Measurements from ENCODE around the gene TNKS1BP1.

Gene TNKS1BP1

GRCh38 chr11:57370251-57370650 lies 45.5 kb upstream of the TNKS1BP1 start:
- no peak overlapping the region for H3K4me2 ChIP-seq (ENCODE audit: low read length)
- no peaks in the 10 kb centered on the region for H3K79me2 ChIP-seq (ENCODE audit: insufficient read depth, low read length)
- H3K27me3 ChIP-seq (ENCODE audit: insufficient read depth, low read length), result no peaks in the 10 kb centered on the region
- no peaks in the 10 kb centered on the region for H3K9me2 ChIP-seq (ENCODE audit: low read depth, low read length)
- H4K20me1 ChIP-seq (ENCODE audit: insufficient read depth, low read length), result no peaks in the 10 kb centered on the region
- no peak overlapping the region for H3K4me3 ChIP-seq (ENCODE audit: low read depth, low read length, poor library complexity, severe bottlenecking)
- H3K9me3 ChIP-seq (ENCODE audit: low read length), result no peaks in the 10 kb centered on the region
- H3K9ac ChIP-seq (ENCODE audit: low read length), result no peak overlapping the region
- no peaks in the 10 kb centered on the region for H3K4me1 ChIP-seq (ENCODE audit: insufficient read depth, low read length, severe bottlenecking)
- TF ChIP-seq EZH2 (IDR thresholded peaks at IDR 0.05; ENCODE audit: borderline replicate concordance, low read length), result no peak
- TF ChIP-seq CTCF (IDR thresholded peaks at IDR 0.05; ENCODE audit: low read length), result no peak
- no peaks in the 10 kb centered on the region for H3F3A ChIP-seq (ENCODE audit: insufficient read depth, low read length)
- no peak overlapping the region for H2AFZ ChIP-seq (ENCODE audit: low read length)
- H3K27ac ChIP-seq (ENCODE audit: low read depth, low read length, poor library complexity, severe bottlenecking), result no peak overlapping the region
- no peaks in the 10 kb centered on the region for H3K36me3 ChIP-seq (ENCODE audit: insufficient read depth, low read length)

- H3K9me3 ChIP-seq (ENCODE audit: low read length), result no peaks in the 10 kb centered on the region
- no peak overlapping the region for H2AFZ ChIP-seq (ENCODE audit: low read length)
- H3K4me3 ChIP-seq (ENCODE audit: low read depth, low read length, poor library complexity, severe bottlenecking), result no peak overlapping the region
- no peaks in the 10 kb centered on the region for H3K27me3 ChIP-seq (ENCODE audit: insufficient read depth, low read length)
- no peaks in the 10 kb centered on the region for H3K4me1 ChIP-seq (ENCODE audit: insufficient read depth, low read length, severe bottlenecking)
- H3K9ac ChIP-seq (ENCODE audit: low read length), result no peak overlapping the region
- no peak overlapping the region for H3K4me2 ChIP-seq (ENCODE audit: low read length)
- no peaks in the 10 kb centered on the region for H3K9me2 ChIP-seq (ENCODE audit: low read depth, low read length)
- H3K27ac ChIP-seq (ENCODE audit: low read depth, low read length, poor library complexity, severe bottlenecking), result no peak overlapping the region
- no peak for TF ChIP-seq EZH2 (IDR thresholded peaks at IDR 0.05; ENCODE audit: borderline replicate concordance, low read length)
- no peak for TF ChIP-seq CTCF (IDR thresholded peaks at IDR 0.05; ENCODE audit: low read length)
- H3F3A ChIP-seq (ENCODE audit: insufficient read depth, low read length), result no peaks in the 10 kb centered on the region
- H3K36me3 ChIP-seq (ENCODE audit: insufficient read depth, low read length), result no peaks in the 10 kb centered on the region
- H3K79me2 ChIP-seq (ENCODE audit: insufficient read depth, low read length), result no peaks in the 10 kb centered on the region
- H4K20me1 ChIP-seq (ENCODE audit: insufficient read depth, low read length), result no peaks in the 10 kb centered on the region
Observed at GRCh38 chr11:57368845-57369232, 44.1 kb upstream of the TNKS1BP1 start.

- H3K36me3 ChIP-seq (ENCODE audit: insufficient read depth, low read length), result no peaks in the 10 kb centered on the region
- H3K9me3 ChIP-seq (ENCODE audit: low read length), result no peaks in the 10 kb centered on the region
- no peak overlapping the region for H3K9ac ChIP-seq (ENCODE audit: low read length)
- no peak overlapping the region for H3K4me2 ChIP-seq (ENCODE audit: low read length)
- no peaks in the 10 kb centered on the region for H3F3A ChIP-seq (ENCODE audit: insufficient read depth, low read length)
- H2AFZ ChIP-seq (ENCODE audit: low read length), result no peak overlapping the region
- H3K9me2 ChIP-seq (ENCODE audit: low read depth, low read length), result no peaks in the 10 kb centered on the region
- no peak for TF ChIP-seq EZH2 (IDR thresholded peaks at IDR 0.05; ENCODE audit: borderline replicate concordance, low read length)
- TF ChIP-seq CTCF (IDR thresholded peaks at IDR 0.05; ENCODE audit: low read length), result no peak
- no peaks in the 10 kb centered on the region for H3K4me1 ChIP-seq (ENCODE audit: insufficient read depth, low read length, severe bottlenecking)
- H3K79me2 ChIP-seq (ENCODE audit: insufficient read depth, low read length), result no peaks in the 10 kb centered on the region
- H4K20me1 ChIP-seq (ENCODE audit: insufficient read depth, low read length), result no peaks in the 10 kb centered on the region
- no peak overlapping the region for H3K27ac ChIP-seq (ENCODE audit: low read depth, low read length, poor library complexity, severe bottlenecking)
- no peaks in the 10 kb centered on the region for H3K27me3 ChIP-seq (ENCODE audit: insufficient read depth, low read length)
- no peak overlapping the region for H3K4me3 ChIP-seq (ENCODE audit: low read depth, low read length, poor library complexity, severe bottlenecking)
Observed at GRCh38 chr11:57368106-57368844, 43.5 kb upstream of the TNKS1BP1 start.

Measured in OCI-LY1 (cell line).